ENCODE measurements around the gene DOCK2.

DNA sequence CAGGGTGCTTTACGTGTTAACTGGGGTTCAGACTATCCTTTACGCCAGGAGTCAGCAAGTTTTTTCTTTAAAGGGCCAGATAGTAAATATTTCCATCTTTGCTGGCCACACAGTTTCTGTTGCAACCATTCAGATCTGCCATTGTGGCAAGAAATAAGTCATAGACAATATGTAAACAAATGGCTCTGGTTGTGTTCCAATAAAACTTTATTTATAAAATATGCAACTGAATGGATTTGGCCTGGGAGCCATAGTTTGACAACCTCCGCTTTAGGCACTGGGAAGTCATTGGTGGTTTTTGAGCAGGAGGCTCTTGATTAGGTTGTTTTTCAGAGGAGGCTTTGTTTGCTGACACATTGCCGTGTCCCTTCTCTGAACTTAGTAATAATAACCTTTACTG is 252.5 kb downstream of the DOCK2 start:
- TF ChIP-seq CTCF (IDR thresholded peaks at IDR 0.05; ENCODE audit: insufficient read depth, low read length, poor library complexity, severe bottlenecking): no peak
- TF ChIP-seq EZH2phosphoT487 (conservative IDR thresholded peaks at IDR 0.05; ENCODE audit: low read length): no peak
